ENCODE data around the gene MYRIP.

Gene MYRIP

DNA sequence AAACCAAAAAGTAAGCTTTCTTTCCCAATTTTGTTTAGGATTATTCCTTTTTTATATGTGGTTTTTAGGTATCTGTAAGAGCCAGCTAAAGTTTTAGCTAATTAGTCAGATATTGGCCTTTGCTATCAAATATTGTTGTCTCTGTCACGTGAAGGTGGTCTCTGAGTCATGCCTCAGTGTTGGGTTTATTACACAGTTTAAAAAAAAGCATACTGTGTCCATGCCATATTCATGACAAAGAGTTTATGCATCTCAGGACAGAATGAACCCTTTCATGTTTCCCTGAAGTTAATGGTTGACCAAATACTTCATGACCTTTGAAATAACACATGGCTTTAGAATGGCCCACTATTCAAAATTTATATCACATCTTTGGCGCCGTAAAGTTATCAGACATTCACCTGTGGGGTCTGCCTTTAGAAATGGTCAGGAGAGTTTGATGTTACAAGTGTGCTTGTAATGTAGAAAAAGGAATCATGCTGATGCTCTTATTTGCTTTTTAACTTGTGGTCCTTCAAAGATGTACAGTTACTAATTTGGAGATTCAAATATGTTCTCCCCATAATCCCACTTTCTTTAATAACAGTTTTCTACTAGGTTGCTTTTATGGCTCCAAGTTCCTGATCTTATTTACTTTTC is 101.5 kb downstream of the MYRIP start:
- no peak overlapping the region for H3K4me3 ChIP-seq (replicated peaks; ENCODE audit: low read depth, low read length)
- TF ChIP-seq, protein P1, sequence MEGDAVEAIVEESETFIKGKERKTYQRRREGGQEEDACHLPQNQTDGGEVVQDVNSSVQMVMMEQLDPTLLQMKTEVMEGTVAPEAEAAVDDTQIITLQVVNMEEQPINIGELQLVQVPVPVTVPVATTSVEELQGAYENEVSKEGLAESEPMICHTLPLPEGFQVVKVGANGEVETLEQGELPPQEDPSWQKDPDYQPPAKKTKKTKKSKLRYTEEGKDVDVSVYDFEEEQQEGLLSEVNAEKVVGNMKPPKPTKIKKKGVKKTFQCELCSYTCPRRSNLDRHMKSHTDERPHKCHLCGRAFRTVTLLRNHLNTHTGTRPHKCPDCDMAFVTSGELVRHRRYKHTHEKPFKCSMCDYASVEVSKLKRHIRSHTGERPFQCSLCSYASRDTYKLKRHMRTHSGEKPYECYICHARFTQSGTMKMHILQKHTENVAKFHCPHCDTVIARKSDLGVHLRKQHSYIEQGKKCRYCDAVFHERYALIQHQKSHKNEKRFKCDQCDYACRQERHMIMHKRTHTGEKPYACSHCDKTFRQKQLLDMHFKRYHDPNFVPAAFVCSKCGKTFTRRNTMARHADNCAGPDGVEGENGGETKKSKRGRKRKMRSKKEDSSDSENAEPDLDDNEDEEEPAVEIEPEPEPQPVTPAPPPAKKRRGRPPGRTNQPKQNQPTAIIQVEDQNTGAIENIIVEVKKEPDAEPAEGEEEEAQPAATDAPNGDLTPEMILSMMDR (IDR thresholded peaks at IDR 0.05; ENCODE audit: low read depth, low read length, missing control alignments): no peak
- DNase-seq (ENCODE audit: extremely low read depth, low read depth): no peak

DNA sequence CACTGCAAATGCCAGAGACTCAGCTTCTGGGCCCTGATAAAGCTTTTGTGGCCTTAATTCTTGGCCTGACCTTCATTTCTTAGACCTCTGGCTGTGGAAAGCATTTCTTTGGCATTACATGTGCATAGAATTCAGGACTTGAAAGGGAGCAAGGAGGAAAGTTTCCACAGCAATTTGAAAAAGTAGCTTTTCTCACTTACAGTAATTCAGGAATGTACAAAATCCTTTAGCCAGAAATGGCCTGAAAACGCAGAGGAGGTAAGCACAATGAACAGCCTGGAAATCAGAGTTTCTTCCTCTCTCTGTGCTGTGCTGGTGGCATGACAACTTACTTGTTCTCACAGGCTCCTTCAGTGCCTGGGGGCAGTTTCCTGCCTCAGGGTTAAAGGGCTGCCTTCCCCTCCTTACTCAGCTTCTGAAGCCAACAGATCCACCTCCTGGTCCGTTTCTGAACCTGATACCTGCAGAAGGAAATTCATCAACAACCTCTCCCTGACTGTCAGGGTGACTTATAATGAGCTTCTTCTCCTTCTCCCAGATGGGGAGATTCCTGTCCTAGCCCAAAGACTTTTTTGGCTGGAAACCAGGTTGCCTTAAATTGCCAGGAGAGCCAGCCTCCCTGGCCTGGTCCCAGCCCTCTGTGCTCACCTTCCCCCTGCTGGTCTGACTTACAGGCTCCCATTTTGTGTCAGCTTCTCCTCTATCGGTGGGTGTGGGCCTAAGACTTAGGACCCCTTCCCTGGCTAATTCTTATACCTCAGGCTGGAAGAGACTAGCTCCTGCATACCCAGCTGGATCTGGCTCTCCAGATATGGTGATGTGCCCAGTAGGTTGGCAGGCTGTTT is 102.3 kb downstream of the MYRIP start:
- no peak overlapping the region for H3K4me3 ChIP-seq (replicated peaks; ENCODE audit: low read depth, low read length)
- no peak for DNase-seq (ENCODE audit: extremely low read depth, low read depth)
- TF ChIP-seq, protein P1 (IDR thresholded peaks at IDR 0.05; ENCODE audit: low read depth, low read length, missing control alignments): no peak

DNA sequence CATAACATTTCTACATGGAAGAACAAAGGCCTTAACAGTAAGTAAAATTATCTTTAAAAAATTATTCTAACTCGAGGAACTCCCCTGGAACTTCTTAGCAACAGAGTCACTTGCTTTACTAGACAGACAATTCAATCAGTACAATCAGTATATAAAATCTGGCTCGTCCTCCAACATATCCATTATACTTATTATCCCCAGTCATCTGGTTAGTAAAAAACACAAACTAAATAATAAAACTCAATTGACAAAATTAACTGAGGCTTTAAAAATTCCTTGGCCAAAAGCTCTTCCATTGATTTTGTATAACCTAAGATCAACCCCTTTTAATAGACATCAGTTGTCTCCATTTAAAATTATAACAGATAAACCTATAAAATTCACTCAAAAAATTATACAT is 105.6 kb downstream of the MYRIP start:
- TF ChIP-seq, protein P1 (IDR thresholded peaks at IDR 0.05; ENCODE audit: low read depth, low read length, missing control alignments): no peak
- no peak overlapping the region for H3K4me3 ChIP-seq (replicated peaks; ENCODE audit: low read depth, low read length)
- no peak for DNase-seq (ENCODE audit: extremely low read depth, low read depth)

DNA sequence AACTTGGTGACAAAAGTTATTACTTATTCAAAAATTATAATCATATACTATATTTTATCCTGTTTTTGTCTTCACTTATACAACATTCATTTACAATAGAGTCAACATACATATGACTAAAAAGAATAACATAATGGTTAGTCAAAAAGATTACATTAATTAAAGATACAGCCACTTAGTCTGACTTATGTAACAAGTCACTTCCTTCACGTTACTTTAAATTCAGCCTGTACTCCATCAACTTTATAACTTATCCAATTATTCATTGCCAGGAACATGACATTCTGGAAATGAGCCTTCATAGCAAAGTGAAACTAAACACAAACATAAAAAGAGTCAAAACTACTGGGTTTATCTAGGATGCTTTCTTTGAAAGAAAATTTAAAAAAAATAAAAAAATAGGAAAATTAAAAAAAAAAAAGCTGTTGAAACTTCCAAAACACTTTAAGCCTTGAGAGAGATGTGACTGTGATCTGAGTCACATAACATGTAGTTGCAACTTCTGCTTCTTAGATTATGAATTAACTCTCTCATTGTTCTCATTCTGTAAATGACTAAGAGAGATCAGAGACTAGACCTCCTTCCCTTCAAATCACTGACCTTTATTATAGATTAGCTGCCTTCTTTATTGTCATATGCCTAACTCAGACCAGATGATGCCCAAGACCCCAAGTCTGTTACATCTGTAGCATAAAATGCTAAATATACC is 107.8 kb downstream of the MYRIP start:
- no peak overlapping the region for H3K4me3 ChIP-seq (replicated peaks; ENCODE audit: low read depth, low read length)
- no peak for DNase-seq (ENCODE audit: extremely low read depth, low read depth)
- TF ChIP-seq, protein P1 (IDR thresholded peaks at IDR 0.05; ENCODE audit: low read depth, low read length, missing control alignments): no peak

DNA sequence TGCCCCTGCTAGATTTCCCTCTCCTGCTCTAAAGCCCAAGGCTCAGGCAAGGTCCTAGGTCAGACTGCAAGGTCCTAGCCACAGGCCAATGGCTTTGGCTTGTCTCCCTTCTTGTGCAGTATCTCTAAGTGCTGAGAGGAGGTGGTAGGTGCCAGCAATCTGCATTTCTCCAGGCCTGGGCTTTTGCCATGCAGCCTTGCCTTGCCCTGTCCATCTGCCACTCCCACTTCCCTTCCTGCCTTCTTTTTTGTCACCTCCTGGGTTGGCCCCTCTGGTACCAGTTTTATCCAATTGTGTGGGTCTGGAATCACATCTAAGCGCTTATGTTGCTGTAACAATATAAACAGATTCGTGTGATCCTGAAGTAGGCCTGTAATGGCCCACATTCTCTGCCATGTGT is 109.9 kb downstream of the MYRIP start:
- TF ChIP-seq, protein P1 (IDR thresholded peaks at IDR 0.05; ENCODE audit: low read depth, low read length, missing control alignments): no peak
- no peak overlapping the region for H3K4me3 ChIP-seq (replicated peaks; ENCODE audit: low read depth, low read length)
- DNase-seq (ENCODE audit: extremely low read depth, low read depth): no peak

DNA sequence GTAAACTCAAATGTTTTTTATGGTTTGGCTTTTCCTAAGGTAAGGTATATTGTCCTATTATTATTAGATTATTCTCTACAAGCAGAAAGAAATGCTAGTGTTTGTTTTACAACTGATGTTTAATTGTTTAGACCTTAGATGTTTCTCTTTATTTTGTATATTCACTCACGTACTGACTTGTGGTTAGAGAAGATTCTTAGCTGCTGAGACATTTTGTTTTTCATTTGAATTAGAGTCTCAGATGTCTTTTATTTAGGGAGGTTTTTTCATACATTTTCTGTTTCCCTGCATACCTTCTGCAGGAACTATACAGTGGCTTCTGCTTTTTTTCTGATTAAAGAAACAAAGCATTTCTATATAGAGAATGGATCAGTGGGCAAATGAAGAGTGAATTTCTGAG is 110.9 kb downstream of the MYRIP start:
- TF ChIP-seq, protein P1 (IDR thresholded peaks at IDR 0.05; ENCODE audit: low read depth, low read length, missing control alignments): no peak
- DNase-seq (ENCODE audit: extremely low read depth, low read depth): no peak
- no peak overlapping the region for H3K4me3 ChIP-seq (replicated peaks; ENCODE audit: low read depth, low read length)
